DMS53 (cell line): ENCODE results near the gene PROM1.
A peak's percentile ranks its signal among the peaks of the same experiment; 100 is the strongest.

Experiments
- DNase-seq: peaks from one replicate; lab custom pipeline; 2025; lab: John Stamatoyannopoulos, UW

Gene PROM1

DNA sequence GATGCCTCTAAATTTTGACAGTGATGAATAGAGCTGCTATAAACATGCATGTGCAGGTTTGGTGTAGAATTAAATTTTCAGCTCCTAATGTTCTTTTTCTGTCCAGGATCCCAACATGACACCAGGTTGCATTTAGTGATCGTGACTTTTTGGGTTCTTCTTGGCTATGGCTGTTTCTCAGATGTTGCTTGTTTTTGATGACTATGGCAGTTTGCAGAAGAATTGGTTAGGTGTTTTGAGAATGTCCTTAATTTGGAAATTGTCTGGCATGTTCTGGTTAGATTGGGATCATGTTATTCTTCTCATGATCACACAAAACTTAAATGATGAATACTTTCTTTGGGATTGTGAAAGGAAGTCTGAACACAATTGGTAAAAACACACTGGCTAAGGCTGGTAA lies 141.5 kb downstream of the PROM1 start:
- no peak for DNase-seq

DNA sequence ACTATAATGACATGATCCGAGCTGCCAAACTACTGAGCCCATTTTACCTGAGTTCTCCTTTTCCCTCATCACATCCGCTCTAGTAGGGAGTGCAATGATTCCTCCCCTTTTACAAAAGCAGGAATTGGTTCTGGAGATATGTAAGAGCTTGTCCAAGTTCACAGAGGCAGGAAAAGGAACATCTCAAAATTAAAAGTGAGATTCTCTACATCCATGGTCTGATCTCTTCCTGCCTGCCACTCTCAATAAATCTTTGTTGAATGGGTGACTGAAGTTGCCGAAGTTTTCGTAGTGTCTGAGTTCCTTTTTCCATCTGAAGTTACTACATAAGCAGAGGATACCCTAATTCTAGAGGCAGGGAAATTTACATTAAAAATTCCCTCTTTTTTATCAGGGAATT lies 145.2 kb downstream of the PROM1 start, which contains the start of gene FGFBP1:
FGFBP1 (minus strand) TSS at position 101 of the 400 bp plus-strand sequence. CDS start 2,108 bp downstream, outside the sequence.
- DNase-seq: no peak

DNA sequence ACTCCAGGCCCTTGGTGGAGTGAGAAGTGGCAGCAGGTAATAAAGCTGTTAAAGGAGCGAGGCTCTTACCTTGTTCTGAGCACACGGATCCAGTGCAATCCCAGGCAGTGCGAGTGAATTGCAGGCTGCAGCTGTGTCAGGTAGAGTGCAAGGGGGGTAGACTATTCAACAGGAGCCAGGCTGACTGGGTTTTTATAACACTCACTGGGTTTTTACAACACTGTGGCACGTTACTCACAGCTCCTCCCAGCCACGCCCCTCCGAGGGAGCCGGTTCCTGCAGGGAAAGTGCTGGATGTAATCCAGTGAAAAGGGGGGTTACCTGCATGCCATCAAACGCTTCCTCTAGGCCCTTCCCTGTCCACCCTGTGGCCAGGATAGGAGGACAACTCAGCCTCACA lies 145.6 kb downstream of the PROM1 start:
- DNase-seq: peak; percentile 10

DNA sequence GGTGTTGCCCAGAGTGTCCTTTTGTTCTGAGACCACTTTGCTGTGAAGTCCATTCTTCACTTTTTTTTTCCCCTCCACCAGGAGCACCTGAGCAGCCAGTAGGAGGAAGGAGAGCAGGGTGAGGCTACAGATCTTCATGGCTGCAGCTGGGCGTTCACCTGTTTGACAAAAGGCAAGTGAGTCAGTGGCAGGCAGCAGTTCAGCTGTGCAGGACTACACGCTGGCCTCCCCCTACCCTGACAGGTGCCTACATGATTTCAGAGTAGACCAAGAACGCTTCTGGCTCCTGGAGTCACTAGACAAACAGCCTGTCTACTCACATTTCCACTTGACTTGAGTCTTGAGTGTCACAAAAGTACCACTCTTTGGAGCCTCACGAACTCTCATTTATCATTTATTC lies 147.3 kb downstream of the PROM1 start:
- DNase-seq: peak; percentile 93

DNA sequence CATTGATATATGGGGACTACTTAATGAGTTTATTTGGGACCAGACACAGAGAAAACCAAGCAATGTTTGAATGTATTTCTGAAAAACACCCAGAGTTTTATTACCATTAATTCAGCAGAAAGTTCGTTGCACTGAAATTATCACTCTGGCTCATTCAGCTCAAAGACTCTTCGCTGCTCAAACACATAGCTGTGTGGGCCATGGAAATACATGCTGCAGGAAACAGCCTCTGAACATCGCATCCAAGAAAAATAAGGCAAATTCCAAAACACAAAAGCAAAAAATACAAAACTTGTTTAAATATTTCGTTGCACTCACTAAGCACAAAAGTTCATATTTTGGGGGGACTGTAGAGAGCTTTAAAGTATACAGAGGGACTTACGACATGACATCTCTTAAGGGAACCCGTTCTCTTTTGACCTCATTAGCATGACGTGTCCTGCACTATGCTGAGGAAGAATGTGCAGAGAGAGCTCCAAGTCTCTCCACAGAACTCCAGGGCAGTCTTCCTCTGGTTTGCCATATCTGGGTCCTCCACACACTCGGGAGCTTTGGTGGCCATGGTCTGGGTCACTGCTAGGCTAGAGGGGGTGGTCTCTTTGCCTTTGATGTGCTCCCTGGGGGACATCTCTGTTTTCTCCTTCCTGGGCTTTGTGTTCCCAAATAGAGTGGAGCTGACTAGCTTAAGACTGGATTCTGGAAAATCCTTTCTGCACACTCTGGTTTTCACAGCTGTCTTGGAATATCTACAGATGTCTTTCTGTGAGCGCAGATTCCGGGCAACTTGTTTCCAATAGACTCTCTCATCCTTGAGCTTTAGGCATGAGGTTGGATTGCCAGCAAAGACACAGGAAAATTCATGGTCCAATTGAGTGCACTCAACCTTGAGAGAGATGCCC lies 148.1 kb downstream of the PROM1 start:
- no peak for DNase-seq

DNA sequence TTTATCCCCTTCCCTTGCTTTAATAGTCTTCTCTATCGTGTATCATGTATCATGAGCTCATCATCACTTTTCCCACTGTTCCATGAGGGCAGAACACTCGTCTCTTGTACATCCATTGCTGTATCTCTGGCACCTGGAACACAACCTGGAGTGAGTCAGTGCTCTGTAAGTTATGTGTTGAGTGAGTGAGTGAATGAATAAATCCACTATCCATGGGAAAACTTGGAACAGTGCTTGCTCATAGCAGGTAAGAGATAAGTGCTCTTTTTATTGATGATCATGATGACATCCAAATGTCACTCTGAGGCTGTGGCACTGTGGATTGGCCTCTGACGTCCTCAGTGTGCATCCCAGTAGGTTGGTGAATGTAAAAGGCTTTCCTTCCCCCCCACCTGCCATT lies 149.6 kb downstream of the PROM1 start:
- no peak for DNase-seq

DNA sequence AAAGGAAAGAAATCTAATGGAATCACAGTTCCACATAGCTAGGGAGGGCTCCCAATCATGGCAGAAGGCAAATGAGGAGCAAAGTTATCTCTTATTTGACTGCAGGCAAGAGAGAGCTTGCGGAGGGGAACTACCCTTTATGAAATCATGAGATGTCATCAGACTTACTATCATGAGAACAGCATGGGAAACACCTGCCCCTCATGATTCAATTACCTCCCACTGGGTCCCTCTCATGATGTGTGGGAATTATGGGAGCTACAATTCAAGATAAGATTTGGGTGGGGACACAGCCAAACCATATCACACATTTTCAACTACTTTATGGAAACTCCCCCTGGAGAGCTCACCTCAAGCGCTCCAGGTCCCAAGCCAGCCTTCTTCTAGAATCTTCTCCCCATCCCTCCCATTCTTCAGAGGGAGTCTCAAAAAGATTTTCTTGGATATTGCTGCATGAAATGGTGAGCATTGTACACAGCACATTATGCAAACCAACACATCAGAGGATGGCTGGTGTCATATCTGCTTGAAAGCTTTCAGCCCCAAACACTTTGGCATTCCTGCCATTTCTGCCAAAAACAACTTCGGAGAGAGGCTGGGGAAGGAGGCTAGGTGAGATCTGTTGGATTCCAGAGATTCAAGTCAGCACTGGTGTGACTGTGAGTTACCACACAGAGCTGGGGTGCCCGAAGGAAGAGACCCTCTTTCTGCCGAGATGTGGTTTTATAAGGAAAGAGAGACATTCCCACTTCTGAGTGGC lies 152.2 kb downstream of the PROM1 start:
- no peak for DNase-seq

DNA sequence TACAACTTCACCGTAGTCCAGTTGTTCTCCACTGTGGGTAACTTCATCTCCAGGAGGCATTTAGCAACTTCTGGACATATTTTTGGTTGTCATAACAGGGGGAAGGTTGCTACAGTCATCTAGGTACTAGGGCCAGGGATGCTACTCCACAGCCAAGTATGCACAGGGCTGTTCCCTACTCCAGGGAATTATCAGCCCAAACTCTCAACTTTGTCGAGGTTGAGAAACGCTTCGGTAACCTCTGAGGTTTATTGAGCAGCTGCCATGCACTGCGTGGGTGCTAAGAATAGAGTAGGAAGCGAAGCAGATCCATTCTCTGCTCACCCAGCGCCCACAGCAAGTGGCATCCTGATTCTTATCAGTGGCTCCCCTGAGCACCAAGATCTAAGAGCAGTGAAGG lies 153.5 kb downstream of the PROM1 start:
- no peak for DNase-seq

DNA sequence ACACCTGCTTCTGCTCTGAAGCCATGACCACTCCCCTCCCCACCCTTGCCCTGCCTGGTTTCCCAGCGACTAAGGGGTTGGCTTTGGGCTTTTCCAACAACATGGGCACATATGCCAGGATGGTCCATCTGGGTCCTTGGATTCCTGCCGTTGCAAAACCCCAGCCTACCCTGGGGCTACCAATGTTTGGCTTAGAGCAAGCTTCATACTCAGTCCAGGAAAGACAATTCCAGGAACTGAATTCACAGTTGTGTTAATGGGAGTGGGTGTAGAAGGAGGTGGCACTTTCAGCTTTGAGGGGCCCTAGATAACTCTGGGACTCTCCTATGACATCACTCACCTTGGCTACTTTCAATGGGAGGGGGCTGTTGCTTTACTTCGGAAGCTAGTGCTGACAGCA lies 154.3 kb downstream of the PROM1 start:
- DNase-seq: no peak

DNA sequence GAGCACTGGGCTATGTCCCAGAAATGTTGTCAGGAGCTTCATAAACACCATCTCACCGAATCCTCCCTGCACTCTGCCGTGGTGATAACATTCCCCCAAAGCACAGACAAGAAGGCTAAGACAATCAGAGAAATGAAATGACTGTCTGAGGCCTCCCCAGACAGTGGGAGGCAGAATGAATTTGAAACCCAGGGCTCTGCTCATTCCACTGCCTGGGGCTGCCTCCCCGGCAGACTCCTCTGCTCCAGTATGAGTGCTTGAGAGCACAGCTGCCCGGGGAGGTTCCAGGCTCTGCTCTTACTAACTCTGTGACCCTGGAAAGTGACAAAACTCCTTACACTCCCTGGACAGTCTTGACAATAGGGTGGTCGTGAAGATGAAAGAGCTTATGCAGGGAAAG lies 154.9 kb downstream of the PROM1 start:
- DNase-seq: no peak

DNA sequence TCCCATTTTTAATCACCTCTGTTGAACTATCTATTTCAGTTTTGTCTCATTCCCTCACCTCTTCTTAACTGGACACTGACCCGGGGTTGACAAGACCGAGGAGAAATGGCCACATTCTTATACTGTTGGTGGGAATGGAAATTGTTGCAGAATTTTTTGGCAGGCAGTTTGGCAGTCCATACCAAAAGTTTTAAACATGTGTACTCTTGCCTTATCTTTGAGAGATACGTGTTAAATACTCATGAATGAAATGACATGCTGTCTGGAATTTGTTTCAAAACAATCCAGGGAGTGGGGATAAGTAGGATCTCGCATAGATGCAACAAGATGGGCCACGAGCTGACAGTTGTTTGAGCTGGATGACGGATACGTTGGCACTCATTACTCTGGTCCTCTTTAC lies 157.3 kb downstream of the PROM1 start:
- DNase-seq: no peak

DNA sequence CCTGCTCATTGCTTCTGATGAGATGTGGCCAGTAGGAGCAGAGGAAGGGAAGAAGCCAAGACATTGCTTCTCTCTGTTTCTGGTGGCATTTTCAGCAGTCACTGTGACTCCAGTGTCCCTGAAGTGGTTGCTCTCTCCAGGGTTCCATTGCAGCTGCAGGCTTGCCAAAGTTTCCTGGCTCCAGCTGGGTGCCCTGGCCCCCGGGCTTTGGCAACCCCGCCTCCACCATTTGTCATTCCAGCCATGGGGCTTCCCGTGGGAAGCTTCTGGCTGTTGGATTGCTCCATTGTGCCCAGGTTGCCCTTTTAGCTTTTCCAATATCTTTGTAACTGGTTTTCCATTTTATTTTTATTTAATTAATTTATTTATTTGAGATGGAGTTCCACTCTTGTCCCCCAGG lies 158.0 kb downstream of the PROM1 start:
- DNase-seq: no peak

DNA sequence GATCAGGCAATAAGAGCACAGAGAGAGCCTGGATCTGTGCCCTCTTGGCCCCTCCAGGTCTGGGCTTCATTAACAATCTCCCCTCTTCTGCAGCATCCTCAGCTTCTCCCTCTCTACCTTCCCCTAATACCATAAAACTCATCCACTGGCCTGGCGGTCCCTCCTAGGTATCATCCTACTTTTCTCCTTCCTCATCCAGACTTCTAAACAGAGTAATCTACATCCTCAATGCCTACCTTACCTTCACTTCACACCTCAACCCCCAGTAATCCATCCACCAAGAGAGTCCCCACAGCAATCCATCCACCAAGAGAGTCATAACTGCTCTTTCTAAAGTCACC lies 162.3 kb downstream of the PROM1 start:
- no peak for DNase-seq

DNA sequence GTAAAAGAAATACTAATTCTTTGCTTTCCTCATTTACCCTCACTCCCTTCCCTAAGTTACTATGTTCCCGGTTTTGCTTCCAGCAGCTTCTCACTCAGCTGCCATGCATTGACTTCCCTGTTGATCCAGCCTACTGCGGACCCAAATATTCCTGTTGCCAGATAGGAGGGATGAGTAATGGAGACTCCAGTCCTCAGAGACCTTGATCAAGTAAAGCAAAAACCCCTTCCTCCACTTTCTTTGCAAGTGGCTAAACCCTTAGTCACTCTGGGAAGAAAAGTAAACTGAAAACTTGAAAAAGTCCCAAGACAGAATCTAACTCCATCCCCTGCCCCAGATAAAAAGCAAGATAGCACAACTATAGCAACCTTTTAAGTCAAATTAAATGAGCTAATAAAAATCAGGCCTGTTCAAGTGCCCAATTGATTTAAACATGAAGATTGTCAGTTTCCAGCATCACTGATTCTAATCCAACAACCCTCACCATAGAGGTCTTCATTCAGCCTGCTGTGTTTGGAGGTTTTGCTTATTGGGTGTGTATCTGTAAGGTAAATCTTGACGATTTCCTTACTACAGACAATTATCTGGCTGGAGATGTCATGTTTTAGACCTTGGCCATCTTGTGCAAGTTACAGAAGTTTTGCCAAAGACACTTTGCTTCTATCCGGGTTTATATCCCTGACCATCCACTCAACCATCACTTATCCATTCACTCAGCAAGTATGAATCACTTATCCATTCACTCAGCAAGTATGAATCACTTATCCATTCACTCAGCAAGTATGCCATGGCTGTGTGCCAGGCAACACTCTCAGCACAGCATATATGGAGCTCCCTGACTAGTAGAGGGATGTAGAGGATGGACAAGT lies 162.9 kb downstream of the PROM1 start:
- DNase-seq: peak; percentile 95

DNA sequence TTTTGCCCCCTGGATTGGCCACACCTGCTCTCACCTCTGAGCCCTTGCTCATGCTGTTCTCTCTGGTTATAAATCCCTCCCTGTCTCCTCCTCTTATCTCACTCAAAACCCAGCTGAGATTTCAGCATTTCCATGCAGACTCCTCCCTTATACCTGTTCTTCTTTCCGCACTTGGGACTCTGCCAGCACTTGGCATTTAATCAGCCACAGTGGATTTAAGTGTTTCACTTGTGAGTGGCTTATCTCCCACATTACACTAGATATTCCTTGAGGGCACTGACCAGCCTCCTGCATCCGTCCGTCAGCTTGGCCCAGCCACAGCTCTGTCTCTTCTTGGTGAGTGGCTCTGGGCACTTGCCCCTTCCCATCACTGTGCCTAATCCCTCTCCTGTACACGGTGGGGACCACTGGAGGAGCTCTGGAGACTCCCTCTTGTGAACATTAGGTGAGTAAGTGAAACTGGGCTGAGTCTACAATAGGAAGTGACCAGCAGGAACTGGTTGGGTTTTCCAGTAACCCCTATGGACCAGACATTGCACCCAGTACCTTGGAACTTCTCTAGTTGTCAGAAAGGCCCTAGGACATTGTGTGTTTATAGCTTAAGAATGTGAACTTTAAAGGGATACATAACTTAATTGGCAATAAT lies 165.2 kb downstream of the PROM1 start:
- DNase-seq: no peak
